GM06990 (cell line): ENCODE data around the gene KCNK1.

Experiments used
- DNase-seq: peaks from one replicate; pipeline ENCODE4 v3.0.0-alpha.2; 2011; ENCODE audit not compliant: insufficient read length; ENCODE audit errors: extremely low read depth
- H3K27me3 ChIP-seq: replicated peaks from 2 replicates; pipeline ENCODE4 v1.6.0; 2011; ENCODE audit warnings: low read length; ENCODE audit not compliant: control insufficient read depth, insufficient read depth
- H3K36me3 ChIP-seq: 2 replicates; pipeline ENCODE4 v1.5.1; 2011; ENCODE audit warnings: low read length; ENCODE audit not compliant: control insufficient read depth, insufficient read depth
- H3K4me3 ChIP-seq: replicated peaks from 2 replicates; pipeline ENCODE4 v1.5.1; 2011; ENCODE audit warnings: low read depth, mild to moderate bottlenecking, control low read depth, low read length
- TF ChIP-seq, protein P1 (sequence below): IDR thresholded peaks from 2 replicates; pipeline ENCODE4 v1.5.1; 2011; ENCODE audit warnings: low read length, control low read depth, mild to moderate bottlenecking, inconsistent platforms; ENCODE audit not compliant: insufficient read depth, poor library complexity, severe bottlenecking

Gene KCNK1

DNA sequence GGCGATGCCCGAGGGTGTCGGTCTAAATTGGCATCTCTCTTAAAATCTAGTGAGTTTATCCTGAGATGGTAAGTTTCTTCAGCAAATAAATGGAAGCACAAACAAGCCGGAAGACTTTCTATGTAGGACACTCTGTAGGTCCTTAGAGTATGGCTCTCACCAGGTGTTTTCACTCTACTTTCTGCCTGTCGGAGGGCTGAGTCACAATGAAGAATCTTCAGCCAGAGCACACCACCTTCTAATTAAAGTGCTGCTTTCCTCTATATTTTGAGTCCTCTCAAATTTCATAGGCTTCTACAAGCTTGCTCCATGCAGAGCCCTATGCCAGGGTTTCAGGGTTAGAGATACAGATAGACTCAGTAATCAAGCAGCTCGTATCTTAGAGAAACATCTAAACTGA, 27.1 kb downstream of the KCNK1 start:
- TF ChIP-seq, protein P1, sequence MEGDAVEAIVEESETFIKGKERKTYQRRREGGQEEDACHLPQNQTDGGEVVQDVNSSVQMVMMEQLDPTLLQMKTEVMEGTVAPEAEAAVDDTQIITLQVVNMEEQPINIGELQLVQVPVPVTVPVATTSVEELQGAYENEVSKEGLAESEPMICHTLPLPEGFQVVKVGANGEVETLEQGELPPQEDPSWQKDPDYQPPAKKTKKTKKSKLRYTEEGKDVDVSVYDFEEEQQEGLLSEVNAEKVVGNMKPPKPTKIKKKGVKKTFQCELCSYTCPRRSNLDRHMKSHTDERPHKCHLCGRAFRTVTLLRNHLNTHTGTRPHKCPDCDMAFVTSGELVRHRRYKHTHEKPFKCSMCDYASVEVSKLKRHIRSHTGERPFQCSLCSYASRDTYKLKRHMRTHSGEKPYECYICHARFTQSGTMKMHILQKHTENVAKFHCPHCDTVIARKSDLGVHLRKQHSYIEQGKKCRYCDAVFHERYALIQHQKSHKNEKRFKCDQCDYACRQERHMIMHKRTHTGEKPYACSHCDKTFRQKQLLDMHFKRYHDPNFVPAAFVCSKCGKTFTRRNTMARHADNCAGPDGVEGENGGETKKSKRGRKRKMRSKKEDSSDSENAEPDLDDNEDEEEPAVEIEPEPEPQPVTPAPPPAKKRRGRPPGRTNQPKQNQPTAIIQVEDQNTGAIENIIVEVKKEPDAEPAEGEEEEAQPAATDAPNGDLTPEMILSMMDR = no peak
- DNase-seq = no peak
- Histone ChIP-seq H3K4me3 (no peak overlapping the region), H3K36me3 (no peaks in the 10 kb centered on the region), H3K27me3 (no peaks in the 10 kb centered on the region)

GRCh38 chr1:233647073-233647472, 33.2 kb downstream of the KCNK1 start:
- no peaks in the 10 kb centered on the region for H3K27me3 ChIP-seq
- H3K36me3 ChIP-seq = 0 out of 2 replicates have a peak, but pooled peaks cover 2% of the 10 kb centered on the region
- no peak for DNase-seq
- TF ChIP-seq, protein P1 = no peak
- no peak overlapping the region for H3K4me3 ChIP-seq

GRCh38 chr1:233647636-233648035, 33.7 kb downstream of the KCNK1 start:
- Histone ChIP-seq H3K27me3 (no peaks in the 10 kb centered on the region), H3K4me3 (no peak overlapping the region), H3K36me3 (0 out of 2 replicates have a peak, but pooled peaks cover 2% of the 10 kb centered on the region)
- TF ChIP-seq, protein P1 = no peak
- DNase-seq = no peak

DNA sequence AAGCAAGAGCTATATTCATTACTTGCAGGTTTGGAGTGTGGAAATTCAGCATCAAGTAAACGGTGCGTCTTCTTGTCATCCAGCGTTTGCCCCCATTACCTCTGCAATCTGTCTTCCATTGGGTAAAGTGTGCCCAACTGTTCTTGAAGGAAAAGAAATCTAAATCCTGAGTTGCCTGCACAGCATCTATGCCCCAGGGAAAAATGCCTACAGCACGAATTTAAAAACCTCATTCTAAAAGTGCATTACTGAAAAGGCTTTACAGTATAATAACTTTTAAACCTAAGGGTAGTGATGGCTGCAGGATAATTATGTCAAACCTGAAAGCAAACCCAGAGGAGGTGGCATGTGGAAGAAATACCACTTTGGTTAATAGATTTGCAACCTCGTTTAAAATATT, 37.2 kb downstream of the KCNK1 start:
- no peaks in the 10 kb centered on the region for H3K27me3 ChIP-seq
- TF ChIP-seq, protein P1 = no peak
- no peak for DNase-seq
- 0 out of 2 replicates have a peak, but pooled peaks cover 2% of the 10 kb centered on the region for H3K36me3 ChIP-seq
- H3K4me3 ChIP-seq = no peak overlapping the region

DNA sequence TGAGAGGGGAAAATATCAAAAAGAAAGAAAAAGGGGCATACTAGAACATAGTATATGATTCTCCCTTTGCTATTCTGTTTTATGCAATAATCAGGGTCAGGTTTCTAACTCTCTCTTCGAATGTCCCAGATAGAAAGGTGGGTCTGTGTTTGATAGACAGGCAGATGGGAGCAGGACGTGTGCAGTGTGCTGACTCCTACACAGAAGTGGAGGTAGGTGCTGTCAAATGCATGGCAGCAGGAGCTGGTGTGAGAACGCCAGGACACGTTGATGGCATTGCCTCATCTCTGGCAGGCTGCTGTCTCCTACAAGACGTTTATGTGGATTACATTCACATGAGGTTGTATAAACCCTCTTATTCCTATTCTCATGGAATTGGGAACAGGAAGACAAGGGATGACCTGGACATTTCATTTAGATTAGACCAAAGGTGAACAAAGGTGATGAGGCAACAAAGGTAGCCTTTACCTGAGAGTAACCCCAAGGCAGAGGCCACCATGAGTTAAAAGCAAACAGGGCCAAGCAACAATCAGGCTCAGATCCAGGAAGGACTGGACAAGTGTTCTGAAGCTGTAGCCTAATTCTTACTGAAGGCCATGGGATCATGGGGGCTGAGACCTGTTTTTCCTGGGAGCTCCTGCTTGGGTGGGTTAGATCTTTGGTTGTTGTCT, 37.8 kb downstream of the KCNK1 start:
- no peaks in the 10 kb centered on the region for H3K27me3 ChIP-seq
- H3K36me3 ChIP-seq = 0 out of 2 replicates have a peak, but pooled peaks cover 2% of the 10 kb centered on the region
- TF ChIP-seq, protein P1 = no peak
- no peak for DNase-seq
- H3K4me3 ChIP-seq = no peak overlapping the region
